SK-N-SH (cell line): ENCODE measurements around the gene UBE2E2.

ENCODE experiments used
- CTCF ChIP-seq: fragments of 200-600 bp; sonication (generic); IDR thresholded peaks from 2 replicates; pipeline ENCODE4 v1.6.1; 2017; ENCODE audit warnings: antibody characterized with exemption, mild to moderate bottlenecking, moderate library complexity
- FOXJ3 ChIP-seq: sonication (generic); formaldehyde crosslinking; IDR thresholded peaks from 2 replicates; pipeline ENCODE4 v1.5.1; 2020; ENCODE audit warnings: mild to moderate bottlenecking, missing genetic modification reagents
- MXI1 ChIP-seq: IDR thresholded peaks from 2 replicates; pipeline ENCODE4 v1.6.1; 2012; ENCODE audit warnings: mild to moderate bottlenecking, low read depth, low read length, improper control_type of control experiment
- POLR2AphosphoS5 ChIP-seq: IDR thresholded peaks from 2 replicates; pipeline ENCODE4 v1.6.1; 2012; ENCODE audit warnings: low read depth, low read length
- USF1 ChIP-seq: IDR thresholded peaks from 2 replicates; pipeline ENCODE4 v1.4.0; 2012; ENCODE audit warnings: low read depth, borderline replicate concordance
- USF2 ChIP-seq: fragments of 150-350 bp; IDR thresholded peaks from 2 replicates; pipeline ENCODE4 v1.6.1; 2017; ENCODE audit warnings: antibody characterized with exemption, low read length, low read depth, borderline replicate concordance
- YY1 ChIP-seq: IDR thresholded peaks from 2 replicates; pipeline ENCODE4 v1.4.0; 2012; ENCODE audit warnings: low read depth, mild to moderate bottlenecking

DNA sequence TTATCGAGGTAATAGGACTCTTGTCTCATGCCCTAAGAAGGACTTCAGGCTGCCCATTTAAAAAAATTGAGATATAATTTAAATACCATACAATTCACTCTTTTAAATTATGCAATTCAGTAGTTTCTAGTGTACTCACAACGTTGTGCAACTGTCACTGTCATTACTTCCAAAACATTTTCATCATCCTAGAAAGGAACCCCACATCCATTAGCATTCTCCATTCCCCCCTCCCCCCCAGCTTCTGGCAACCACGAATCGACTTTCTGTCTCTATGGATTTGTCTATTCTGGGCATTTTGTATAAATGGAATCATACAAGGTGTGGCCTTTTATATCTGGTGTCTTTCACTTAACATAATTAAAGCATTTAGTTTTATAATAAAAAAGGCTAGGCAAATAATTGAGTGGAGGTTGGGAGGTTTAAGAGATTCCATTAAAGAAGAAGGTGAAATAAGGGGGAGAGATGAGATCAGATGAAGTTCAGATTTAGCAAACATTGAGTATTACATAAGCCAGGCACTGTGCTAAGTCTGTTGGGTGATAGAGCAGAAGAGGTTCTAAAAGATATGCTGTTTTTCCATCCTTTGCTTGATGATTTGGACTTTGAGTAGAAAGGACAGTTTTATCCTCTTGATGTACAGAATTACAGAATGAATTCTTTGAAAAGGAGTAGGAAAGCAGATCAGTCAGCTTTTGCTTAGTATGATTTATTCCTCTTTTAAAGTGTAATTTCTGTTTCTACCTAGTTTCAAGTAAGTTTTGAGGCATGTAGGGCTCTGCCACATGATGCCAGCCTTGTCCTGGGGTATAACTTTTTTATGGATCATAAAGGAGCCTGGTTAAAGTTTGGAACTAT lies 36.3 kb downstream of the UBE2E2 start:
- TF ChIP-seq YY1 (no peak), USF1 (no peak), POLR2AphosphoS5 (no peak), MXI1 (no peak), FOXJ3 (CRISPR knock-in tag) (no peak), CTCF (no peak), USF2 (no peak)
